ENCODE results near the gene ADAMTS18.
"Not testable (repeated sequence)": the region's sequence is repeated elsewhere in the genome, so short reads cannot be mapped to it uniquely, and the experiment has no call there.

The ADAMTS18 gene

DNA sequence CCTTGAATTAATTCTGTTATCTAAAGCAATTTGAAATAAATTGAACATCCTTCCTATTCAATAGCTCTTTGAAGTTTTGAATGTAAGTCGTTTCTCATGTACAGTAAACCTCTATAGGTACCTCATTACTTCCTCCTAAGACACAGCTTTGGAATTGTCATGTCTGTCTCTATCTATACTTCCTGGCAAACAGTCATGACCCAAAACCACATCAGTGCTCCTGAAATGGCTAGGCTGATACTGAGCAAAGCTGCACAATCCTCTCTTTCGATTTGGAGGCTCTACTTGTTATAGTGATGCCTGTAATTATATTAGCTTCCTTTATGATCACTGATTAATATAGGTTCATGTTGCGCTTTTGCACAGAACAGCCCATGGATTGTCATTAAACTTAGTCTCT lies 110.1 kb downstream of the ADAMTS18 start:
- no peak for DNase-seq

DNA sequence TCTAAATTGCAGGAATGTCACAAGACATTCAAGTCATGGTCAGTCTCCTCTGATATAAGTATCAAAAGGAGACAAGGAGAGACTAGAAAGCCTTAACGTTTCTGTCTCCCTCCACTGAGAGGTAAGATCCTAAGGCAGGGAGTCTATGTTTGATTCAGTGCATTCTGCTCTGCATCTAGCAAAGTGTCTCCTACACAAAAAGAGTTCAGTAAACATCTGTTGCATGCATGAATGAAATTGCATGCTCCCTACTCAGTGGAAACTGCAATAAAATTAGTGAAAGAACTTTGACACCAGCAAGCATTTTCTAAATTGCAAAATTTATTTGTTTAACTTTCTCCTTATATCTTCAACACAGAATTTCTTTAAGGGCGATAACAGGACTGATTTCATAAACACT lies 111.1 kb downstream of the ADAMTS18 start:
- no peak for DNase-seq

DNA sequence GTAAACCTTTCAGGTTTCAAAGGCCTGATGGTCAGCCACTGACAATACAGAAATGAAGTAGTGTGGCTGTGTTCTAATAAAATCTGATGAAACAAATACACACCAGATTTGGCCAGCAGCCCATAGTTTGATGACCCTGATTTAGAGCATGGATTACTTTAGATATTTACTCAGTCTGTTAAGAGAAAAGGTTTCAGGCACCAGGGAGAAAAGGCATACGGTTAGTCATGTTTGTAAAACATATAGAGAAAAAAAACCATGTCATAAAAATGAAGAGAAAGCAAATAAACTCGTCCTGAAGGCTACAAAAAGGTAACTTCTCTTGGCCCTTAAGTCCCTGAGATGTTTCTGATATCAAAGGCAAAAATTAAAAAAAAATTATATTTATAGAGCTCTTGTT lies 112.1 kb downstream of the ADAMTS18 start:
- no peak for DNase-seq

DNA sequence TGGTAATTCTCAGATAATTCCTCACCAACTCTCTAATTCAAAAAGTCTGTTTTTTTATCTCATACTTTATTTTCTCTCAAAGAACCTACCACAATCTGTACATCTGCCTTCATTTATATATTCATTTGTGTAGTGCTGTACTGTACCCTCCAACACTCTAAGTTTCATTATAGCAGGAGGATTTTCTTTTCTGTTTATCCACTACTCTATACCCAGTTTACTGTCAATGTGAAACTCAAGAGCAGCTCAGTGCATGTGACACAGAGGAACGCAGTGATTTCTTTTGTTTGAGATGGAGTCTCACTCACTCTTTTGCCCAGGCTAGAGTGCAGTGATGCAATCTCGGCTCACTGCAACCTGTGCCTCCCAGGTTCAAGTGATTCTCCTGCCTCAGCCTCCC lies 117.8 kb downstream of the ADAMTS18 start:
- no peak for DNase-seq

DNA sequence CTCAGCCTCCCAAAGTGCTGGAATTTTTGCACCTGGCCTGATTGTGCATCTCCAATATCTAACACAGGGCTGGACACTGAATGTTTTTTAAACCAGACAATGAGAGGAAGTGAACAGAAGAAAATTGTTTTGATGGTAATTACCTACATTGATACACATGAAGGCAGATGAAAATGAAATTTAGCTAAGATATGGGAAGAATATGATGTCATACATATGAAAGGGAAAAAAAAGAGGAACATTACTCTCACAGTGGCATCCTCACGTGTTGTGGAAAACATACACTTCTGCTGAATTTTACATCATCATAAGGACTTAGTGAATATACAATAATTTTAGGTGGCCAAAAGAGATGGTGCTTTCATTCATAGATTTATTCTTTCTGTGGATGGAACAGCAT lies 124.0 kb downstream of the ADAMTS18 start:
- DNase-seq = no peak

DNA sequence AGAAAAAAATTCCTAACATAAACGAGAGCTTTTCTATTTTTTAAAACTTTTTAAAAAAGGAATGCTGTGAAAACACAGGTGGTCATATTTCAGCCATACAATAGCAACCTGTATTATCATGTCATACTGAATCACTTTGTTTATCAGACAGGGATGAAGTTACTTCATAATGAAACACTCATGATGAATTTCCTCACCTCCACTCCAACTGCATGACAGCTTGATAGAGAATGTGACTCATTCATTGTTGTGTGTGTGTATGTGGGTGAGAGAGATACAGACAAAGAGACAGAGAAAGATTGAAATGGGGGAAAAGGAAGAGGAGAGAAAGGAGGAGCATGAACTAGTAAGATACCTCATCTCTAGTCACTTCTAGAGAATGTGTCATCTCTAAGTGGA lies 126.7 kb downstream of the ADAMTS18 start:
- DNase-seq = no peak

DNA sequence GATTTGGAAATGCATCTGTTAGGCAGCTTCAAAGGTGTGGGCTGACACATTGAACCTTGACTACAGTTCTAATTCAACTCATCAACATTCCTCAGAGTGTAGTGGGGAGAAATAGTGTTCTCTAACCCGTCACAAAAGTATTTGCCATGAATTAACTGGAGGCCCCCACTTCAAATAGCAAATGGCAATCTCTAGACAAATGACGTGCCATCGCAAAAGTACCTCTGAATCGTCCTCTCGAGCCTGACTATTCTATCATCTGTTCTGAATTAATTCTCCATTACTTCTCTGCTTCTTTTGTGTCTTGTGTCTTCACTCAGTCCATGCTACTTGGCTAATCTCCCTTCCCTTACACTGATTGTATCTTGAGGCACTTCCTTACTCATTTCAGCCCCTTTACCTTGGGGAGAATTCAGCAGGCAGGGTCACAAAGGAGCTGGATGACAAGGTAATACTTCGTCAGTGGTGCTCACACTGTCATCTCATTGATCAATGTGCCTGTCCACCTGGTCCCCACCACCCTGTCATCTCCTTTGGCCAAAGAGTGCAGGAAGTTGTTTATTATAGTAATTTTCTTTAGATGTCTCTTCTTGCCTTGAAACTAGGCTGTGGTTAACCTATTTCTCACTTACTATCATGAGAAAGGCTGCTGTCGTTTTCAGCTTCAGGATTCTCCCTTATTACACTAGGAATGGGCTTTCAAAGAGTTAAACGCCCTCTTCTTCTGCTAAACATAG lies 127.2 kb downstream of the ADAMTS18 start:
- DNase-seq = no peak

DNA sequence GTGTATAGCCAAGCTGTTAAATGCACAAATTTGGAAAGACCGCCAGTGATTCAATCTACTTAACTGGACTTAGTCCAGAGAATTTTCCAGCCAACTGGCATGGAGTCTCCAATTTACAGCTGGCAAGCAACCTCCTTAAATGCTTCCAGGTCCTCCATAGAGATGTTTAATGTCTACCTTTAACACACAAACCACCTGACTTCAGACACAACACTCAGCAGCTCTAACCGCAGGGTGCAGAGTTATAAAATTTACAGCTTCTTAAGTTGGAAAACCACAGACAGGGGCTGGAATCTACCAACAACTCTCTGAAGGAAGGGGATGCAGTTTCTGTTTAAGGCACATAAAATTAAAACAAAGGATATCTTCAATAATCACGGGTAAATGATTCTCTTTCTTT lies 128.8 kb downstream of the ADAMTS18 start:
- no peak for DNase-seq

DNA sequence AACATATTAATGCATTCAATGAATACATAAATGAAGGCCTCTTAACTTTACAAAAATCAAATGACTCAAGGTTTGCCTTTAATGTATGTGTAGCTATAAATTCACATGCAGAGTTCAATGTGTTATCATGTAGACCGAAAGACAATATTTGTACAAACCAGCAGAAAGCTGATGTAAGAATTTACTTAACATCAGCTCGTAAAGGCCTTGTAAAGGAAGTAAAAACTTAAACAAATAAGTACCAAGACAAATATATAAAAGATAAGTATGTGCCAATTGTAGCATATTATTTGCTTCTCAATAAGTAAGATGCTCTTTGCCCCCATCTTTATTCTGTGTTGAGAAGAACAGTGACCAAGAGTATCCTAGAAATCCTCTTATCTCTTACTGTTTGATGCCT lies 130.0 kb downstream of the ADAMTS18 start:
- no peak for DNase-seq

DNA sequence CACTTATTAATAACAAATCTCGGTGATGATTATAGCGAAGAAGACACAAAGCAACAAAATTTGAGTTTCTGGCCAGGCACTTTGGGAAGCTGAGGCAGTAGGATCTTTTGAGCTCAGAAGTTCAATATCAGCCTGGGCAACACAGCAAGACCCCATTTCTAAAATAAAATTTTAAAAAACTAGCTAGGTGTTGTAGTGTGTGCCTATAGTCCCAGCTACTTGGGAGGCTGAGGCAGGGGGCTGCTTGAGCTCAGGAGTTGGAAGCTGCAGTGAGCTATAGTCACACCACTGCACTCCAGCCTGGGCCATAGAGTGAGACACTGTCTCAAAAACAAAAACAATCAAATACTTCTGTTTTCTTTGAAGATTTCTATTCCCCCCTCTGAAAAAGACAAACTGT lies 130.7 kb downstream of the ADAMTS18 start:
- DNase-seq = no peak

DNA sequence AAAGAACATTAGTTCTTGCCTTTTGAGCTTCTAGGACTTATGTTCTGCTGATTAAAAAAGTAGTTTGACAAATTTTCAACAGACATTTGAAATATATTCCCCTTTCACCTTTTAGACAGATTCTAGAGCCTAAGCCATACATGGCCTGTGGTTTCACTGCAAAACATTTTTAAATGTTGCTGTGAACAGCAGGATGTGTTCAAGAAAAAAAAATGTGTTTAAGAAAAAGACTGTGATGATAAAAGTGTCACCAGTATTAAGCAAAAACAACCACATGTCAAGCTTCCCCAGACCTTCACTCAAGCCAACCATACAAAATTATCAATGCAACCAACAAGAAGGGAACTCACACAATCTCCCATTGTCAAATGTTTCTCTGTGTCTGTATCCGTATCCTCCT lies 132.2 kb downstream of the ADAMTS18 start:
- no peak for DNase-seq

DNA sequence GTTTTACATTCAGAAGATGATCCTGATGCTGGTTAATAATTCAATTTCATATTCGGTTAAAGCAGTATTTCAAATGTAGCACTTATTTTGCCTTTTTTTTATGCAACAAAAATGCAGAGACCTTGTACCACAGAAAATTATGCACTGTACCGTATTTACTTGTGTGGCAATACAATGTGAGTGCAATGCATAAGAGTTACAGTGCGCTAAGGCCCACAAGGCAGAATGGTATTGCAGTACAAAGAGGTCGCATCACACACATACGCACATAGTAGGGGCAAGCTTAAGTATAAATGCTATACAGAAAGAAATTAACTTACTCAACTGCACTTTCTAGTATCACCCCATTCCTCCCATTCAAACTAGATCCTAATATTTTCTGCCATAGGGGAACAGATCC lies 132.6 kb downstream of the ADAMTS18 start:
- DNase-seq = no peak

DNA sequence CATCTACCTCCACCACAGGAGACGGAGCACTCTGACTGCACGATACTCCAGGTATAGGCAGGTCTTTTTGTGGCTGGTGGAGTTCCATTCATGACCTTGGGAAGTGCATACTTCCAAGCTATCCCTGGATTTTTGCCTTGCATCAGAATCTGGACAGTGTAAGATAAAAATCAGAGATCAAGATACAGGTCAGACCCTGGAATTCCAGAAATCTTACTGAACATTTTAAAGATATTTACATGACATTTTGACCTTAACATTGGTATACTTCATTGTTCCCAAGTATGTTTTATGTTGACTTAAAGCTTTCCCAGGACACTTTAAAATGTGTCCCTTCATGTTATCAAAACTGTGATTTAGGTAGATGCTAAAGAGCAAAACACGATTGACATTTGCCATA lies 134.6 kb downstream of the ADAMTS18 start:
- DNase-seq = no peak

DNA sequence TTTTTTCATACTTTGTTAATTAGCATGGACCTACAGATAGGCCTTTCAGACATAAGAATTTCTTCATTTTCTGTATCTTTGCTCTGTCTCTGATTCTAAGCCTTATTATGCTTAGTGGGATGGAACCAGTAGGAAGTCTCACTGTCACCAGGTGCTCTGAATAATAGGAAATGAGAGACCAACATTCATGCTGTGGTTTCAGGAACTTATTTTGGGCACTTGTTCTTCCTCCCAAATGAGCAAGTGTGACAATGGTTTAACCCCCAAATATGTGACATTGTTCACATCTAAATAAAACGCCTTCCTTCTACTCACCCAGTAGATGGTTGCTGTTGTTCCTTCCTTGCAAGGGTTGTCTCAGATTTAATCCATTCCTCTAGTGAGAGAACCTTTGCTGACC lies 135.4 kb downstream of the ADAMTS18 start:
- no peak for DNase-seq

DNA sequence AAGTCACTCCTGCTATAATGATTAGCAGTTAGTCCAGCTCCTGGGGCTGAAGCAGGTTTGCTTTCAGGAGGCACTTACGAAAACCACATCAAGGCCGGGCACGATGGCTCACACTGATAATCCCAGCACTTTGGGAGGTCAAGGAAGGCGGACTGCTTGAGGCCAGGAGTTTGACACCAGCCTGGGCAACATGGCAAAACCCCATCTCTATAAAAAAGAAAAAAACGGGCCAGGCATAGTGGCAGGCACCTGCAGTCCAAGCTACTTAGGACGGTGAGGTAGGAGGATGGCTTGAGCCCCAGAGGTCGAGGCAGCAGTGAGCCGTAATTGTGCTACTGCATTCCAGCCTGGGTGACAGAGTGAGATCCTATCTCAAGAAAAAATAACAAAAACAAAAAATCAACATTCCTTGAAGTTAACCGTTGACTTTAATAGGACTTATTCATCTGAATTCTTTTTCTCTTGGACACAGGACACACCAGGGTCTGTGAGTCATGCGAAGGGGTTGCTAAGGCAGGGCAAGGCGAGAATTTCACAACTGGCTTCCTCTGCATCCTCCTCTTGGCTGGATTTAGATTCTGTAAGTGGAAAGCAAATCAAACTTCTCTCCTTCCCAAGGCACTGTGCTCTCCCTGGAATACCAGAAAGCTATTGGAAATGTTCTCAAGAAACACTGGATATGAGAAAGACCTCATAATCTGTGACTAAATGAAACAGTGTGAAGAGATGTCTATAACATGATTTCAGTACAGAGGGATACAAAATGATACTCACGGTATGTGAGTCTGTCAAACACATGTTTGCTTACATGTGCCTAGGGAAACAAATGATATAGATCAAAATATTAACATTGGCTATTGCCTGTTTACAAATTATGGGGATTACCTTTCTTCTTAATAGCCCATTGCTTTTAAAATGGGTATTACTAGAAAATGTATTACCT lies 136.1 kb downstream of the ADAMTS18 start:
- DNase-seq = no peak

DNA sequence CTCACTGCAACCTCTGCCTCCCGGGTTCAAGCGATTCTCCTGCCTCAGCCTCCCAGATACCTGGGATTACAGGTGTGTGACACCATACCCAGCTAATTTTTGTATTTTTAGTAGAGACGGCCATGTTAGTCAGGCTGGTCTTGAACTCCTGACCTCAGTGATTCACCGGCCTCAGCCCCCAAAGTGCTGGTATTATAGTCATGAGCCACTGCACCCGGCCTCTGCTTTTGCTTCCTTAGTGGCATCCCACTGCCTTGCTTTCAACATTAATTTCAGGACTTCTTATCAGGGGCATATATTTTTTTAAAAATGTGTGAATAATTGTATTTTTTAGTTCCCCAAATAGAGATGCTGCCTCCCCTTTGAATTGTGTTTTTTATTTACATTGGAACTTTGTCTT lies 136.8 kb downstream of the ADAMTS18 start:
- no peak for DNase-seq

DNA sequence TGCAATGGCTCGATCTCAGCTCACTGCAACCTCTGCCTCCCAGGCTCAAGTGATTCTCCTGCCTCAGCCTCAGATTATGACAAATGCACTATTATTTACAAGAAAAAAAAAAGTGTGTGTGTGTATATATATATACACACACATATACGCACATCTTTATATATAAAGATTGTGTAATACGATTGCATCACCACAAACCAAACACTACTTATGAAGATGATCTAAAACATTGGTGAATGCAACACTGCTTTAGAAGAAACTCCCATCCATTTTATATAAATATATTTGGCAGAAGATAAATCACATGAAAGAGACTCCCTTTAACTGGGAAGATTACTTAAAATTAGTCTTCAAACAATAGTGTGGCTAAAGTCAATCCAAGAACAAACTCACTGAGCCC lies 138.9 kb downstream of the ADAMTS18 start:
- DNase-seq = no peak

DNA sequence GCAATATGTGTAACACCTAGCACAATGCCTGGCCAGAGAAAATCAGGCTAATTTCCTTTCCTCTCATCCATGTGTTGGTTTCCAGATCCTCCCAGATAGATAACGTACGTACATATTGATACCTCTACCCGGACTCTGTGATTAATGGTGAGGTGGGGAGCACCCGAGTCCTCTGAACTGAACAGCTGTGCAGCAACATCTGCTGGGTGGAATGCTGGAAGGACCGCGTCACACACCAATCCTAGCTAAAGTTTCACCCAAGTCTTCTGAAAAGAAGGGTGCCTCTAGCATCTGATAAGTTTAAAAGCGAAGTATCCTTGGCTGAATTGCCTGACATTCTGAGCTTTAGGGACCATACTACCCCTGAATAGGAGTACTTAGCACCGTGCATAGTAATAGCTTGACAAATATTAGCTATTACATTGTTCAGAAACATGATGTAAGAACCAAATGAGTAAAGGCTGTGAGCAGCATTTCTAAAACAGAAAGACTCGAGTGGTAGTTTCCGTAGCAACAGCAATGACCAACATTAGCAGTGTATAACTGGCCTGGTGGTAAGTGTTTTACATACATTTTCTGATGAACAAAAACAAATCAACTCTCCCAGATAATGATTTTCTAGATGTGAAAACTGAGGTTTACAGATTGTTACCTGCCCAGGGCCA lies 144.3 kb downstream of the ADAMTS18 start:
- DNase-seq = no peak

DNA sequence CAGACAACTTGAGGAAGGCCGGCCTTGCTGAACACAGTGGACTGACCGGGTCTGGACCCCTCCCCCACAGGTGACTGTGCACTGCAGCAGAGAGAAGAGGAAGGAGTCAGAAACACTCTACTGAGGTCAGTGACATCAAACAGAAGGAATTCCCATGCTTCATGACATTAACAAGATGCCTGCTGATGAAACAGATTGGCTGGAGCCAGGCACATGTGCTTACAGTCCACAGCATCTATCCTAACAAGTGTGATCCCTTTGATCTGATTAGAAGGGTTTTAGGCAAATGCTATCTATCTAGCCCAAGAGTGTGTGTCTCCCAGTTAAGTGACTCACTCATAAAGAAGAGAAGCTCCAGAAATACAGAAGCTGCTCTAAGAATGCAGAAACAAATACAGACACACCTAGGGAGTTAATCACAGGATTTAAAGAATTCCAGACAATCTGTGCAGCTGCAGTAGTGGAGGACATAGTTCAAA lies 145.5 kb downstream of the ADAMTS18 start:
- no peak for DNase-seq

DNA sequence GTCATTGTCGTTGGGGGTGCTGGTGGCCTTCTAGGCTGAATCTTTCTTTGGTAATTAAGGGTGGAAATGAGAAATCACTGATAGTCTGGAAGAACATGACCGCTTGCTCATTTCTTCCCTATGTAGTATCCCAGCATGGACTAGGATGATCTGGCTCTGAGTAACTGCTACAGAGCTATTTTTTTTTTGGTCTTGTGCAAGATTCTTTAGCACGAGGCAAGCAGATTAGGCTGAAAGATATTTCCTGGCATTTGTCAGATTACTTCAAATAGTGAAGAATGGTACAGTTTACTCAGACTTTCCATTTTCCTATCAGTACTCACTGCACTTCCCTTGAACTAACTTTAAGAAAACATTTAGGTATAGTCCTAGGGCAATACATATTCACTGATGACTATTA lies 146.6 kb downstream of the ADAMTS18 start:
- no peak for DNase-seq

DNA sequence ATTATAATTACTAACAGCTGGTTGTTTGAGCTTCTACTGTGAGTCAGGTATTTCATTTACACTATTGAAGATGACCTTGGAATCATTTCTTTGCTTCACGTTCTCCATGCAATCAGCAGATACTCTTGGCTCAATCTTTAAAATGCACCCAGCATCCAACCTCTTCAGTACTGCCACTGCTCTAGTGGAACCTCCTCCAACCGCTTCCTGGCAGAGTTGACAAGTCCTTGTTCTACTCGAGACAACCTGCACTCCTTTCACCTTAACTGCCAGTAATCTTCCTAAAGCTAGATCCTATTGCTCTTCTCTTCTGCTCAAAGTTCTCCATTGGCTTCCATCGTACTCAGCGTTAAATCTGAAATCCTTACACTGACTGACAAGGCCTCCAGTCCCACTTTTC lies 149.2 kb downstream of the ADAMTS18 start:
- DNase-seq = no peak

DNA sequence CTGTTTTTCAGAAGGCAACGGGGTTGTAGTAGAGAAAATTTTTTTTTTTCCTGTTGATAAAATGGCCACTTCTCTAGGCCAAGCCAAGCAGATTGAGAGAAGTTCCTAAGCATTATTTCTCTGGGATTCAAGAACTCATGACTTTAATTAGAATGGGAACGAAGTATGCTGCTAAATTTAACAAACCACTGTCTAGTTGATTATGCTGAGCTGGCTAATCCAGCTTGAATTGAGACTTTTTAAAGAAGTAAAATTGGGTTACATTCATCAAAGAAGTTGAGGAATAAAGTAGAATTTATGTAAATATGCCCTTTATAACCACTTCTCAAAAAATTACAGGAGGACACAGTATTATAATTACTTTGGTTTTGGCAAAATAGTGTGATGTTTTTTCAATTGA lies 152.5 kb downstream of the ADAMTS18 start:
- DNase-seq = no peak

DNA sequence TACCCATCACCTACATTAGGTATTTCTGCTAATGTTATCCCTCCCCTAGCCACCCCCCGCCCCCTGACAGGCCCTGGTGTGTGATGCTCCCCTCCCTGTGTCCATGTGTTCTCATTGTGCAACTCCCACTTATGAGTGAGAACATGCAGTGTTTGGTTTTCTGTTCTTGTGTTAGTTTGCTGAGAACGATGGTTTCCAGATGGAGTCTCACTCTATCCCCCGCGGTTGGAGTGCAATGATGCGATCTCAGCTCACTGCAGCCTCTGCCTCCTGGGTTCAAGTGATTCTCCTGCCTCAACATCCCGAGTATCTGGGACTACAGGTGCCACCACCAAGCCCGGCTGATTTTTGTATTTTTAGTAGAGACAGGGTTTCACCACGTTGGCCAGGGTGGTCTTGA lies 155.5 kb downstream of the ADAMTS18 start:
- DNase-seq = not testable (repeated sequence)

DNA sequence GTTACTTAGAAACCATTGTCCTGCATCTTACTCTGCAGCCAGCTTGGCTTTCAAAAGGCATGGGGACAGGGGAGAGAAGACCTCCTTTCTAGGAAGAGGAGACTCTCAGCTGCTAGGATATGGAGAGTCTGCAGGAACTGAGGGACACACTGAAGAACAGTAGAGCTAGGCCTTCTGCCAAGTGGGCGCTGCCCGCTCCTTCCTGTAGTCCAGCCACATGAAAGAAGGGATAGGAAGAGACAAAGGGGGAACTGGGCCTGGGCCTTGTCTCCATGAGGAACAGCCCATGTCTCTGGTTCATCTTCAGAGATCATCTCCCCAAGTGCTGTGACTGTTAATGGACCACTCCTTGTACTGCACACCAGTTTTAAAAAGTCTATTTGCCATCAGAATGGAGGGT lies 157.3 kb downstream of the ADAMTS18 start:
- no peak for DNase-seq
